OCI-LY3 (cell line): ENCODE results near the gene TAL1.

Source experiments
- H2AFZ ChIP-seq: fragments of 200-600, 300-600 bp; shearing (Covaris generic); 2 replicates; pipeline ENCODE4 v1.6.0; 2014; ENCODE audit warnings: antibody characterized with exemption, low read depth, low read length
- H3K27ac ChIP-seq: fragments of 200-600, 300-600 bp; sonication (generic); 2 replicates; pipeline ENCODE4 v1.5.1; 2014; ENCODE audit warnings: mild to moderate bottlenecking, low read length, moderate library complexity, mixed read lengths
- H3K27me3 ChIP-seq: fragments of 200-600, 300-600 bp; sonication (generic); 2 replicates; pipeline ENCODE4 v1.6.1; 2014; ENCODE audit warnings: low read depth, low read length, mixed read lengths
- H3K36me3 ChIP-seq: fragments of 200-600, 300-600 bp; sonication (generic); replicated peaks from 2 replicates; pipeline ENCODE3; 2014; ENCODE audit warnings: low read depth, low read length, mixed read lengths
- H3K4me1 ChIP-seq: fragments of 300-600, 200-600 bp; sonication (generic); 2 replicates; pipeline ENCODE4 v1.6.1; 2014; ENCODE audit warnings: low read length, mixed read lengths
- H3K4me2 ChIP-seq: fragments of 200-600, 300-600 bp; sonication (generic); 2 replicates; pipeline ENCODE4 v1.6.1; 2014; ENCODE audit warnings: low read length, mixed read lengths
- H3K4me3 ChIP-seq: fragments of 300-600, 200-600 bp; sonication (generic); 2 replicates; pipeline ENCODE4 v1.5.1; 2014; ENCODE audit warnings: antibody characterized with exemption, mild to moderate bottlenecking, low read length, moderate library complexity
- H3K79me2 ChIP-seq: fragments of 300-600, 200-600 bp; shearing (Covaris generic); 2 replicates; pipeline ENCODE4 v1.6.1; 2014; ENCODE audit warnings: mild to moderate bottlenecking, low read length, mixed read lengths
- H3K9ac ChIP-seq: fragments of 300-600, 200-600 bp; shearing (Covaris generic); 2 replicates; pipeline ENCODE4 v1.6.0; 2014; ENCODE audit warnings: mild to moderate bottlenecking, low read length, moderate library complexity
- H3K9me3 ChIP-seq: fragments of 200-600, 300-600 bp; shearing (Covaris generic); 2 replicates; pipeline ENCODE4 v1.6.1; 2014; ENCODE audit warnings: low read length, mixed read lengths; ENCODE audit not compliant: insufficient read depth
- H4K20me1 ChIP-seq: fragments of 200-600, 300-600 bp; sonication (generic); 2 replicates; pipeline ENCODE4 v1.6.1; 2016; ENCODE audit warnings: low read length, mixed read lengths; ENCODE audit not compliant: insufficient read depth
- EZH2phosphoT487 ChIP-seq: fragments of 200-600 bp; shearing (Covaris generic); IDR thresholded peaks from 2 replicates; pipeline ENCODE4 v1.6.1; 2018; ENCODE audit warnings: antibody characterized with exemption, mixed run types, low read depth
- TF ChIP-seq, protein P1 (sequence below): fragments of 200-600, 300-600 bp; sonication (generic); IDR thresholded peaks from 2 replicates; pipeline ENCODE4 v1.5.1; 2014; ENCODE audit warnings: antibody characterized with exemption, low read length, low read depth

Gene TAL1

DNA sequence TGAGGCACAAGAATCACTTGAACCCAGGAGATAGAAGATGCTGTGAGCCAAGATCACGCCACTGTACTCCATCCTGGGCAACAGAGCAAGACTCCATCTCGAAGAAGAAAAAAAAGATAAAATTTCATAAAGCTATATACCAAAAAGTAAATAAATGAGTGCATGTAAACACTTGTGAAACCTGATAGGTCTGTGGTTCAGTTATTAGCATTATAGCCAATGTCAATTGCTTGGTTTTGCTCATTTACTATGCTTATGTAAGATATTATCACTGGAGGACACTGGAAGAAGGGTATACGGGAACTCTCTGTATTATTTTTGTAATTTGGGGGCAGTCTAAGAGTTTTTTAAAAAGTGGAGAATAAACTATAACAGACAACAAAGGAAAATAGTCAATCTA lies 17.7 kb upstream of the TAL1 start:
- H3K27ac ChIP-seq: no peak overlapping the region
- no peaks in the 10 kb centered on the region for H3K36me3 ChIP-seq
- no peak overlapping the region for H3K4me2 ChIP-seq
- no peaks in the 10 kb centered on the region for H3K27me3 ChIP-seq
- H3K9me3 ChIP-seq: no peaks in the 10 kb centered on the region
- TF ChIP-seq EZH2phosphoT487: no peak
- H3K9ac ChIP-seq: no peak overlapping the region
- H3K4me1 ChIP-seq: no peaks in the 10 kb centered on the region
- H2AFZ ChIP-seq: no peak overlapping the region
- no peak overlapping the region for H3K4me3 ChIP-seq
- H3K79me2 ChIP-seq: no peaks in the 10 kb centered on the region
- no peaks in the 10 kb centered on the region for H4K20me1 ChIP-seq

DNA sequence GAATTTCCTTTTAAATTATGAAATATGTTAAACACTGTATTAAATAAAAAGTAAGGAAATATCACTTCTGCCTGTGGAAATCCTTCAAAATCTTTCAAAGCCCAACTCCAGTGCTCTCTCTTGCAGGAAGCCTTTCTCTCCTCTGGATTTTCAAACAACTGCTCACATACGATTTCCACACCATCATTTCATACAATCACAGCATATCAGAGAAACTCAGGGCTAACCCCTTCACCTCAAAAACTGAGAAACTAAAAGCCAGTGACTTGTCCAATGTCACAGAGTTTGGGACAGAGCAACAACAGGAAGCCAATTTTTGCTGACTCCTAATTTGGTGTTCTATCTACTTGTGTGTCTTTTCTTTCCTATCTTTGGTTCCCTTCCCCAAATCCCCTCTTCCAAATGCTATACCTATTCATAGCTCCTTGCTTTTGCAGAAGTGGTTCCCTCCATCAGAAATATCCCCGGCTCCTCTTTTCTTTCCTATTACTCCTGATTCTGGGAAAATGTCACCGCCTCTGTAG lies 12.4 kb upstream of the TAL1 start:
- Histone ChIP-seq H2AFZ (no peak overlapping the region), H3K36me3 (no peaks in the 10 kb centered on the region)

DNA sequence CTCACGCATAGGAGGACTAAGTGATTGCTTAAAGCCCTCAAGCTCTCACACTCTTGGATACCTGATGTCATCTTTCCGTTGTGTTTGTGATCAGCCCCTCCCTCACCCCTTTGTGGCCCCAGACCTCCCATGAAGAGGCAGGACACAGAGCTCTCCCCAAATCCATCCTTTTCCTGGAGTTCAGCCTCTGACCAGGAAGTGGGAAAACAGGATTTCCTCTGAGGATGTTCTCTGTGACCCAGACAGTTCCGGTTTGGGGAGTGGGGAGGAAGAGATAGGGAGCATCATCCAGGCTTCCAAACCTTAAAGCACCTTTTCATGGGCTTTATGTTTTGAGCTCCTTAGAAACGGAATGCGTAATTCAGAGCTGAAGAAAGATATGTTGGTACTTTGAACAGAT lies 11.9 kb upstream of the TAL1 start:
- Histone ChIP-seq H3K27ac (no peak overlapping the region), H3K4me2 (no peak overlapping the region), H3K4me1 (peaks cover 8% of the 10 kb centered on the region), H3K9ac (no peak overlapping the region), H3K36me3 (no peaks in the 10 kb centered on the region), H3K4me3 (no peak overlapping the region), H2AFZ (no peak overlapping the region), H3K27me3 (no peaks in the 10 kb centered on the region), H4K20me1 (no peaks in the 10 kb centered on the region), H3K79me2 (no peaks in the 10 kb centered on the region), H3K9me3 (no peaks in the 10 kb centered on the region)
- no peak for TF ChIP-seq EZH2phosphoT487
- TF ChIP-seq, protein P1, sequence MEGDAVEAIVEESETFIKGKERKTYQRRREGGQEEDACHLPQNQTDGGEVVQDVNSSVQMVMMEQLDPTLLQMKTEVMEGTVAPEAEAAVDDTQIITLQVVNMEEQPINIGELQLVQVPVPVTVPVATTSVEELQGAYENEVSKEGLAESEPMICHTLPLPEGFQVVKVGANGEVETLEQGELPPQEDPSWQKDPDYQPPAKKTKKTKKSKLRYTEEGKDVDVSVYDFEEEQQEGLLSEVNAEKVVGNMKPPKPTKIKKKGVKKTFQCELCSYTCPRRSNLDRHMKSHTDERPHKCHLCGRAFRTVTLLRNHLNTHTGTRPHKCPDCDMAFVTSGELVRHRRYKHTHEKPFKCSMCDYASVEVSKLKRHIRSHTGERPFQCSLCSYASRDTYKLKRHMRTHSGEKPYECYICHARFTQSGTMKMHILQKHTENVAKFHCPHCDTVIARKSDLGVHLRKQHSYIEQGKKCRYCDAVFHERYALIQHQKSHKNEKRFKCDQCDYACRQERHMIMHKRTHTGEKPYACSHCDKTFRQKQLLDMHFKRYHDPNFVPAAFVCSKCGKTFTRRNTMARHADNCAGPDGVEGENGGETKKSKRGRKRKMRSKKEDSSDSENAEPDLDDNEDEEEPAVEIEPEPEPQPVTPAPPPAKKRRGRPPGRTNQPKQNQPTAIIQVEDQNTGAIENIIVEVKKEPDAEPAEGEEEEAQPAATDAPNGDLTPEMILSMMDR: no peak

More for the DNA sequence above, 12.4 kb upstream of the TAL1 start:
- peaks cover 3% of the 10 kb centered on the region for H3K4me1 ChIP-seq
- H3K4me3 ChIP-seq: no peak overlapping the region
- H3K9me3 ChIP-seq: no peaks in the 10 kb centered on the region
- no peaks in the 10 kb centered on the region for H3K79me2 ChIP-seq
- no peak overlapping the region for H3K9ac ChIP-seq
- no peaks in the 10 kb centered on the region for H3K27me3 ChIP-seq
- H4K20me1 ChIP-seq: no peaks in the 10 kb centered on the region
- H3K4me2 ChIP-seq: no peak overlapping the region
- H3K27ac ChIP-seq: no peak overlapping the region
- TF ChIP-seq EZH2phosphoT487: no peak
- TF ChIP-seq, protein P1: no peak

DNA sequence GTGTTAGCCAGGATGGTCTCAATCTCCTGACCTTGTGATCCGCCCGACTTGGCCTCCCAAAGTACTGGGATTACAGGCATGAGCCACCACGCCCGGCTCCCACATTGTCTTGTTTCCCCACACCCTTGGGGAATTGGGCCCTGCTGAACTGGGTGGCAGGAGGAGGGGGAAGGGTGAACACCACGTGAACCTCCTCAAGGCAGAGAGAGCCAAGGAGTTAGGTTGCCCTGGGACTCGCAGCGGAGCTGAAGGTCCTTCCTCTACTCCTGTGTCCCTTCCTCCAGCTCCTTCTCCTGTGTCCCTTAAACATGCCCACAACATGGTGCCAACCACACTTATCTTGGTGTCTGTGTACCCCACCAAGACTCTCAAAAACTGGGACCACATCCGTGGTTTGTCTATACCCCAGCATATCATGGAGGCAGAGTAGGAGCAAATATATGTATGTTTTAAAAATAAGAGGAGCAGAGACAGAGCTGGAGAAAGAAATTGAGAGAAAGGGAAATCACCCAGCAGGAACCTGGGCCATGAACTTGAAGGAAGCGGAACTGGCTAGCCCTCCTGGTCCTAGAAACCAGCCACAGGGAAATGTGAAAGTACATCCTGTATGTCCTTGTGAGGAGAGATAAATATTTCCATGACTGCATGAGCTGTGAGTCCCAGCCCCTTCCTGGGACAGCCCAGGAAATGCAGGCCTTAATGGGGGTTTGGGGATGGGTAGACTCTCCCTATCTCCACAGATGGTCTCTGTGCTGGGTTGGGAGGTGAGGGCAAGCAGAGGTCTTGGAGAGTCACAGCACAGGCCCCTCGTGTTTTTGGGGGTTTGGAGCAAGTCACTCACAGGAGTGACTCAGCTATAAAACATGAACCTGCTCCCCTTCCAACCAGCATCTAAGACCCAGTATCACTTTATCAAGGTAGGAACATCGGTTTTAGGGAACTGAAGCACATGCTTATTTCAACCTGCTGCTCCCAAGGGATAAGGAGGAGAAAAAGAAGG lies 9.4 kb upstream of the TAL1 start:
- no peaks in the 10 kb centered on the region for H3K36me3 ChIP-seq
- H3K27me3 ChIP-seq: no peaks in the 10 kb centered on the region
- H3K4me1 ChIP-seq: peaks cover 10% of the 10 kb centered on the region
- no peak overlapping the region for H3K4me3 ChIP-seq
- no peaks in the 10 kb centered on the region for H3K9me3 ChIP-seq
- H3K79me2 ChIP-seq: no peaks in the 10 kb centered on the region
- H3K9ac ChIP-seq: no peak overlapping the region
- no peak overlapping the region for H3K4me2 ChIP-seq
- TF ChIP-seq EZH2phosphoT487: no peak
- TF ChIP-seq, protein P1: no peak
- no peaks in the 10 kb centered on the region for H4K20me1 ChIP-seq
- H3K27ac ChIP-seq: no peak overlapping the region
- H2AFZ ChIP-seq: no peak overlapping the region
